Measurements from ENCODE around the gene SAMM50. TPM values are rescaled to one million over a fixed set of nuclear protein-coding genes. Genes with fewer than 3 reads are reported as not detected.

Gene SAMM50
- total and polyA plus RNA-seq, 2 experiments from 2014 or later, result 58.6 to 60.3 TPM

DNA sequence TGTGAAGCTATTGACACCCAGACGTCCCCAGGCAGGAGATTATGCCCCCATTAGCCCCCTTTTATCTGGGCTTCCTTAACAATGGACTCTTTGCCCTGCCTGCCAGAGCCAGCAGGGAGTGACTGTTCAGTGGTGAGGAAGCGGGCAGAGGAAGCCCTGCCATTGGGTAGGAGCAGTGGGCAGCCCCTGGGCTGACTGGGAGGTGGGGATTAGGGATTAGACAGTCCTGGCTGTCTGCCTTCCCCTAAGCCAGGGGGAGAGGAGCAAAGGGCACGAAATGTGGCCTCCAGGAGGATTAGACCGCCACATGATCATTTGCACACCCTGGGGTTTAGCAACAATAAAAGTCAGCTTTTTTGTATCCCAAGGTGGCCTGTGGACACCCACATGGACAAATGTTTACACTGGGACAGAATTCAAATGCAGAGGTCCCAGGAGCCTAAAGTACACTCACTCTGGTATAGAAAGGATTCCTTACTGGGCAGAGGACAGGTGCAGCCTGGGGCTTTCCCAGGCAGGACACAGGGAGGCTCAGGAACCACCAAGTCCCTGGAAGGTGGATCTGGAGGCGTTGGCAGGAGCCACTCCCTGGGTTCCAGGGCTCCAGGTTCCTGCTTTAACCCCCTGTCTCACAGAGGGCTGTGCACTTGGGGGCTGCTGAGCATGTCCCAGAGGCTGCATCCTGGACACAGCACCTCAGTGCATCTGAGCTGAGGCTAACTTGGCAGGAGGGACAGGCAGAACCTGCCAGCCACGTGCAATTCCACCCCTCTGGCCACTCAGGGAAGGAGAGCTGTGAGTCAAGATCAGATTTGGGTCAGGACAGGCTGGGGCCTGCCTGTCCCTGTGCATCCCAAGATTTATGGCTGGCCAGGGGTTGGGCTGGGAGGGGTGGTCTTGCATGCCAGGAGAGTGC is 29.6 kb upstream of the SAMM50 start:
- Histone ChIP-seq H3K27ac (ENCODE audit: low read depth) (no peak overlapping the region), H3K27me3 (ENCODE audit: insufficient read depth) (no peaks in the 10 kb centered on the region), H3F3A (replicated peaks; ENCODE audit: low read depth) (no peaks in the 10 kb centered on the region), H3K9me2 (ENCODE audit: insufficient read depth) (no peaks in the 10 kb centered on the region), H3K79me2 (replicated peaks; ENCODE audit: insufficient read depth) (peaks cover 28% of the 10 kb centered on the region), H3K4me1 (ENCODE audit: insufficient read depth) (peaks cover 20% of the 10 kb centered on the region), H4K20me1 (replicated peaks; ENCODE audit: insufficient read depth) (no peaks in the 10 kb centered on the region; the same call in 1 of the 2 replicates), H3K36me3 (ENCODE audit: insufficient read depth) (peaks cover 21% of the 10 kb centered on the region), H3K4me3 (peak overlapping the region; percentile 85), H3K4me2 (peak overlapping the region; percentile 90), H2AFZ (no peak overlapping the region)
- peak overlapping the region; percentile 79 for H3K27ac Mint-ChIP-seq
- peaks cover 24% of the 10 kb centered on the region for H3K4me1 Mint-ChIP-seq
- no peaks in the 10 kb centered on the region for H3K9me3 Mint-ChIP-seq
- peak; percentile 35 for DNase-seq (ENCODE audit: low spot score)
- H3K36me3 Mint-ChIP-seq (ENCODE audit: low read depth), result peaks cover 32% of the 10 kb centered on the region
- H3K4me3 Mint-ChIP-seq, result peak overlapping the region; percentile 75
- ATAC-seq, result peak; percentile 51
- H3K27me3 Mint-ChIP-seq (ENCODE audit: insufficient read depth, low read depth, poor library complexity), result peaks cover 12% of the 10 kb centered on the region
- TF ChIP-seq, protein P1, sequence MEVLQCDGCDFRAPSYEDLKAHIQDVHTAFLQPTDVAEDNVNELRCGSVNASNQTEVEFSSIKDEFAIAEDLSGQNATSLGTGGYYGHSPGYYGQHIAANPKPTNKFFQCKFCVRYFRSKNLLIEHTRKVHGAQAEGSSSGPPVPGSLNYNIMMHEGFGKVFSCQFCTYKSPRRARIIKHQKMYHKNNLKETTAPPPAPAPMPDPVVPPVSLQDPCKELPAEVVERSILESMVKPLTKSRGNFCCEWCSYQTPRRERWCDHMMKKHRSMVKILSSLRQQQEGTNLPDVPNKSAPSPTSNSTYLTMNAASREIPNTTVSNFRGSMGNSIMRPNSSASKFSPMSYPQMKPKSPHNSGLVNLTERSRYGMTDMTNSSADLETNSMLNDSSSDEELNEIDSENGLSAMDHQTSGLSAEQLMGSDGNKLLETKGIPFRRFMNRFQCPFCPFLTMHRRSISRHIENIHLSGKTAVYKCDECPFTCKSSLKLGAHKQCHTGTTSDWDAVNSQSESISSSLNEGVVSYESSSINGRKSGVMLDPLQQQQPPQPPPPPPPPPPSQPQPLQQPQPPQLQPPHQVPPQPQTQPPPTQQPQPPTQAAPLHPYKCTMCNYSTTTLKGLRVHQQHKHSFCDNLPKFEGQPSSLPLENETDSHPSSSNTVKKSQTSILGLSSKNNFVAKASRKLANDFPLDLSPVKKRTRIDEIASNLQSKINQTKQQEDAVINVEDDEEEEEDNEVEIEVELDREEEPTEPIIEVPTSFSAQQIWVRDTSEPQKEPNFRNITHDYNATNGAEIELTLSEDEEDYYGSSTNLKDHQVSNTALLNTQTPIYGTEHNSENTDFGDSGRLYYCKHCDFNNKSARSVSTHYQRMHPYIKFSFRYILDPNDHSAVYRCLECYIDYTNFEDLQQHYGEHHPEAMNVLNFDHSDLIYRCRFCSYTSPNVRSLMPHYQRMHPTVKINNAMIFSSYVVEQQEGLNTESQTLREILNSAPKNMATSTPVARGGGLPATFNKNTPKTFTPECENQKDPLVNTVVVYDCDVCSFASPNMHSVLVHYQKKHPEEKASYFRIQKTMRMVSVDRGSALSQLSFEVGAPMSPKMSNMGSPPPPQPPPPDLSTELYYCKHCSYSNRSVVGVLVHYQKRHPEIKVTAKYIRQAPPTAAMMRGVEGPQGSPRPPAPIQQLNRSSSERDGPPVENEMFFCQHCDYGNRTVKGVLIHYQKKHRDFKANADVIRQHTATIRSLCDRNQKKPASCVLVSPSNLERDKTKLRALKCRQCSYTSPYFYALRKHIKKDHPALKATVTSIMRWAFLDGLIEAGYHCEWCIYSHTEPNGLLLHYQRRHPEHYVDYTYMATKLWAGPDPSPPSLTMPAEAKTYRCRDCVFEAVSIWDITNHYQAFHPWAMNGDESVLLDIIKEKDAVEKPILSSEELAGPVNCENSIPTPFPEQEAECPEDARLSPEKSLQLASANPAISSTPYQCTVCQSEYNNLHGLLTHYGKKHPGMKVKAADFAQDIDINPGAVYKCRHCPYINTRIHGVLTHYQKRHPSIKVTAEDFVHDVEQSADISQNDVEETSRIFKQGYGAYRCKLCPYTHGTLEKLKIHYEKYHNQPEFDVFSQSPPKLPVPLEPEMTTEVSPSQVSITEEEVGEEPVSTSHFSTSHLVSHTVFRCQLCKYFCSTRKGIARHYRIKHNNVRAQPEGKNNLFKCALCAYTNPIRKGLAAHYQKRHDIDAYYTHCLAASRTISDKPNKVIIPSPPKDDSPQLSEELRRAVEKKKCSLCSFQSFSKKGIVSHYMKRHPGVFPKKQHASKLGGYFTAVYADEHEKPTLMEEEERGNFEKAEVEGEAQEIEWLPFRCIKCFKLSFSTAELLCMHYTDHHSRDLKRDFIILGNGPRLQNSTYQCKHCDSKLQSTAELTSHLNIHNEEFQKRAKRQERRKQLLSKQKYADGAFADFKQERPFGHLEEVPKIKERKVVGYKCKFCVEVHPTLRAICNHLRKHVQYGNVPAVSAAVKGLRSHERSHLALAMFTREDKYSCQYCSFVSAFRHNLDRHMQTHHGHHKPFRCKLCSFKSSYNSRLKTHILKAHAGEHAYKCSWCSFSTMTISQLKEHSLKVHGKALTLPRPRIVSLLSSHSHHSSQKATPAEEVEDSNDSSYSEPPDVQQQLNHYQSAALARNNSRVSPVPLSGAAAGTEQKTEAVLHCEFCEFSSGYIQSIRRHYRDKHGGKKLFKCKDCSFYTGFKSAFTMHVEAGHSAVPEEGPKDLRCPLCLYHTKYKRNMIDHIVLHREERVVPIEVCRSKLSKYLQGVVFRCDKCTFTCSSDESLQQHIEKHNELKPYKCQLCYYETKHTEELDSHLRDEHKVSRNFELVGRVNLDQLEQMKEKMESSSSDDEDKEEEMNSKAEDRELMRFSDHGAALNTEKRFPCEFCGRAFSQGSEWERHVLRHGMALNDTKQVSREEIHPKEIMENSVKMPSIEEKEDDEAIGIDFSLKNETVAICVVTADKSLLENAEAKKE (CRISPR knock-in tag; IDR thresholded peaks at IDR 0.05), result no peak

DNA sequence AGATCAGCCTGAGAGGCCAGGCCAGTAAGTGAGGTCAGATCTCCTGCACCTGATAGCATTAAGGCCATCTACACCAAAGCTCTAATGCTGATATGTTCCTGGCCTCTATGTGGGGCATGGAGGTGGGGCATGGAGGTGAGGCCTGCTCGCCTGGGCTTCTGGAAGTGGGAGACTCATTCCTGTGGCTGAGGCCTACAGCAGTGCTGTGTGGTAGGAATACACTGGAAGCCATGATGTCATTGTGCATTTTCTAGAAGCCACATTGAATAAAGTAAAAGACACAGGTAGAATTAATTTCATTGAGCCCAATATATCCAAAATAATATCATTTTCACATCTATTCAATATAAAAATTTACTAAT is 28.9 kb upstream of the SAMM50 start:
- Histone ChIP-seq H2AFZ (no peak overlapping the region), H3K9me2 (ENCODE audit: insufficient read depth) (no peaks in the 10 kb centered on the region), H3F3A (replicated peaks; ENCODE audit: low read depth) (no peaks in the 10 kb centered on the region), H4K20me1 (replicated peaks; ENCODE audit: insufficient read depth) (no peaks in the 10 kb centered on the region; the same call in none of the 2 replicates), H3K4me2 (0 out of 2 replicates have a peak overlapping the region, but pooled peaks have one; percentile 90), H3K36me3 (ENCODE audit: insufficient read depth) (peaks cover 21% of the 10 kb centered on the region), H3K4me1 (ENCODE audit: insufficient read depth) (peaks cover 20% of the 10 kb centered on the region), H3K79me2 (replicated peaks; ENCODE audit: insufficient read depth) (peaks cover 28% of the 10 kb centered on the region), H3K27ac (ENCODE audit: low read depth) (no peak overlapping the region), H3K4me3 (no peak overlapping the region), H3K27me3 (ENCODE audit: insufficient read depth) (no peaks in the 10 kb centered on the region)
- no peak overlapping the region for H3K27ac Mint-ChIP-seq
- H3K4me1 Mint-ChIP-seq, result peaks cover 24% of the 10 kb centered on the region
- H3K27me3 Mint-ChIP-seq (ENCODE audit: insufficient read depth, low read depth, poor library complexity), result peaks cover 8% of the 10 kb centered on the region
- DNase-seq (ENCODE audit: low spot score) (no peak), ATAC-seq (no peak)
- H3K9me3 Mint-ChIP-seq, result no peaks in the 10 kb centered on the region
- H3K36me3 Mint-ChIP-seq (ENCODE audit: low read depth), result peaks cover 39% of the 10 kb centered on the region
- no peak overlapping the region for H3K4me3 Mint-ChIP-seq
- TF ChIP-seq, protein P1 (CRISPR knock-in tag; IDR thresholded peaks at IDR 0.05), result no peak
- TF ChIP-seq ZNF331 (CRISPR knock-in tag; IDR thresholded peaks at IDR 0.05; ENCODE audit: low read depth), result no peak
